PFSK-1 (cell line): ENCODE results near the gene YTHDF1.

Experiments used
- FOXP2 ChIP-seq: optimal IDR thresholded peaks from 2 replicates; pipeline ENCODE3; 2011; ENCODE audit warnings: borderline replicate concordance, control low read depth, inconsistent platforms; ENCODE audit not compliant: insufficient read depth; ENCODE audit errors: extremely low read length, extremely low read depth
- POLR2AphosphoS5 ChIP-seq: IDR thresholded peaks from 2 replicates; pipeline ENCODE4 v1.6.1; 2012; ENCODE audit warnings: low read depth, mild to moderate bottlenecking, control low read depth, low read length, moderate library complexity
- SIN3A ChIP-seq: IDR thresholded peaks from 2 replicates; pipeline ENCODE4 v1.6.1; 2012; ENCODE audit warnings: mild to moderate bottlenecking, low read length, moderate library complexity, borderline replicate concordance; ENCODE audit not compliant: insufficient read depth
- TAF1 ChIP-seq: IDR thresholded peaks from 2 replicates; pipeline ENCODE4 v1.6.1; 2012; ENCODE audit warnings: low read length, control low read depth, borderline replicate concordance; ENCODE audit not compliant: insufficient read depth
- TF ChIP-seq, protein P1 (sequence below), 2 experiments: IDR thresholded peaks; 2 replicates each; pipeline versions ENCODE4 v1.6.1 to v1.8.0; 2011 to 2012; ENCODE audit warnings: low read depth in 2 of 2, low read length in 2 of 2, control low read depth in 1 of 2, inconsistent platforms in 1 of 2, mild to moderate bottlenecking in 1 of 2, moderate library complexity in 1 of 2; ENCODE audit not compliant: insufficient read depth in 1 of 2

Gene YTHDF1

DNA sequence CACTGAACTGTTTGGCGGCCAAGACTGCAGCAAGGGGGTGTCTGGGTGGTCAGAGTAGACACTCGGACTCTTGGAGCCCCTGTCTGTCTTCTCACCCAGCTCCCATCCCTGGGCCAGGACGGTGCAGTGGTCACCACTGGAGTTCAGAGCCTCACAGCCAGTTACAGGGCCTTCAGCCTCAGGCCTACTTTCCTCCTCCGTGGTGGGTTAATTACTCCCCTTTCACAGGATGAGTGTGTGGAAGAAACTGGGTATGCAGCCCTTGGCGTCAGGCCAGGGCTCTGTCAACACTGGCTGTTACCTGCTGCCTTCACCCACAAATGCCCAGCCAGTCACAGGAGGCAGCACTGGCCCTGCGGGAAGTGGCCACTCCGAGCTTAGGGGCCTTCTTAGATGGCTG, 1.8 kb upstream of the YTHDF1 start:
- TF ChIP-seq POLR2AphosphoS5 (no peak), SIN3A (no peak), FOXP2 (no peak), TAF1 (no peak)
- TF ChIP-seq, protein P1, sequence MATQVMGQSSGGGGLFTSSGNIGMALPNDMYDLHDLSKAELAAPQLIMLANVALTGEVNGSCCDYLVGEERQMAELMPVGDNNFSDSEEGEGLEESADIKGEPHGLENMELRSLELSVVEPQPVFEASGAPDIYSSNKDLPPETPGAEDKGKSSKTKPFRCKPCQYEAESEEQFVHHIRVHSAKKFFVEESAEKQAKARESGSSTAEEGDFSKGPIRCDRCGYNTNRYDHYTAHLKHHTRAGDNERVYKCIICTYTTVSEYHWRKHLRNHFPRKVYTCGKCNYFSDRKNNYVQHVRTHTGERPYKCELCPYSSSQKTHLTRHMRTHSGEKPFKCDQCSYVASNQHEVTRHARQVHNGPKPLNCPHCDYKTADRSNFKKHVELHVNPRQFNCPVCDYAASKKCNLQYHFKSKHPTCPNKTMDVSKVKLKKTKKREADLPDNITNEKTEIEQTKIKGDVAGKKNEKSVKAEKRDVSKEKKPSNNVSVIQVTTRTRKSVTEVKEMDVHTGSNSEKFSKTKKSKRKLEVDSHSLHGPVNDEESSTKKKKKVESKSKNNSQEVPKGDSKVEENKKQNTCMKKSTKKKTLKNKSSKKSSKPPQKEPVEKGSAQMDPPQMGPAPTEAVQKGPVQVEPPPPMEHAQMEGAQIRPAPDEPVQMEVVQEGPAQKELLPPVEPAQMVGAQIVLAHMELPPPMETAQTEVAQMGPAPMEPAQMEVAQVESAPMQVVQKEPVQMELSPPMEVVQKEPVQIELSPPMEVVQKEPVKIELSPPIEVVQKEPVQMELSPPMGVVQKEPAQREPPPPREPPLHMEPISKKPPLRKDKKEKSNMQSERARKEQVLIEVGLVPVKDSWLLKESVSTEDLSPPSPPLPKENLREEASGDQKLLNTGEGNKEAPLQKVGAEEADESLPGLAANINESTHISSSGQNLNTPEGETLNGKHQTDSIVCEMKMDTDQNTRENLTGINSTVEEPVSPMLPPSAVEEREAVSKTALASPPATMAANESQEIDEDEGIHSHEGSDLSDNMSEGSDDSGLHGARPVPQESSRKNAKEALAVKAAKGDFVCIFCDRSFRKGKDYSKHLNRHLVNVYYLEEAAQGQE (IDR thresholded peaks at IDR 0.05; ENCODE audit: insufficient read depth in 1 of 2, low read depth in 2 of 2, low read length in 2 of 2) = no peak

DNA sequence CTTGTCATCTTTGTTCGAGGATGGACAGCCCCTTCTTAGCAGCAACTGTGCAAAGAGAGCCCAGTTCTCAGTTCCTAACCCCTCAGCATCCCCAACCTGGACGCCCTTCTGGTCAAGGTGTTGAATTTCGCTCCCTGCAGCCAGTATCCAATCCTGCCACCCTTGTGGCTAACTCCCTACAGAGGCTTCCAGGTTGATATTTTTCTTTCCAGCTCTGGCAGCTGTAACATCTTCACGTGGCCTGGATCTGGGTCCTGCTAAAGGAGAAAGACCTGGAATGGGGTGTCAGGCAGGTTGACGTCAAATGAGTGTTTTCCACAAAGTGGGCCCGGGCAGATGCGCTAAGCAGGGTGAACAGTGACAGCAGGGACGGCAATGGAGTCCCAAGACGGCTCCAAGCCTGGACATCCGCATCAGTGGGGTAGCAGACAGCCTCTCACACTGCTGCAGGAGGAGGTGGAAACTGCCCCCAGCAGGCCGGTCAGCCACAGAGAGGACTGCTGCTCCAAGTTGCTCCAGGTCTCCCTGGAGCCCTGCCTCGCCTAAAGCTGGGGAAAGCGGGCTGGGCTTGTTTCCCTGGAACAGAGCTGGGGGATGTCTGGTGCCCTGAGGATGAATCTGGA, 1.0 kb upstream of the YTHDF1 start:
- TF ChIP-seq SIN3A (no peak), FOXP2 (no peak), POLR2AphosphoS5 (no peak), TAF1 (no peak)
- TF ChIP-seq, protein P1 (IDR thresholded peaks at IDR 0.05; ENCODE audit: insufficient read depth in 1 of 2, low read depth in 2 of 2, low read length in 2 of 2) = no peak

DNA sequence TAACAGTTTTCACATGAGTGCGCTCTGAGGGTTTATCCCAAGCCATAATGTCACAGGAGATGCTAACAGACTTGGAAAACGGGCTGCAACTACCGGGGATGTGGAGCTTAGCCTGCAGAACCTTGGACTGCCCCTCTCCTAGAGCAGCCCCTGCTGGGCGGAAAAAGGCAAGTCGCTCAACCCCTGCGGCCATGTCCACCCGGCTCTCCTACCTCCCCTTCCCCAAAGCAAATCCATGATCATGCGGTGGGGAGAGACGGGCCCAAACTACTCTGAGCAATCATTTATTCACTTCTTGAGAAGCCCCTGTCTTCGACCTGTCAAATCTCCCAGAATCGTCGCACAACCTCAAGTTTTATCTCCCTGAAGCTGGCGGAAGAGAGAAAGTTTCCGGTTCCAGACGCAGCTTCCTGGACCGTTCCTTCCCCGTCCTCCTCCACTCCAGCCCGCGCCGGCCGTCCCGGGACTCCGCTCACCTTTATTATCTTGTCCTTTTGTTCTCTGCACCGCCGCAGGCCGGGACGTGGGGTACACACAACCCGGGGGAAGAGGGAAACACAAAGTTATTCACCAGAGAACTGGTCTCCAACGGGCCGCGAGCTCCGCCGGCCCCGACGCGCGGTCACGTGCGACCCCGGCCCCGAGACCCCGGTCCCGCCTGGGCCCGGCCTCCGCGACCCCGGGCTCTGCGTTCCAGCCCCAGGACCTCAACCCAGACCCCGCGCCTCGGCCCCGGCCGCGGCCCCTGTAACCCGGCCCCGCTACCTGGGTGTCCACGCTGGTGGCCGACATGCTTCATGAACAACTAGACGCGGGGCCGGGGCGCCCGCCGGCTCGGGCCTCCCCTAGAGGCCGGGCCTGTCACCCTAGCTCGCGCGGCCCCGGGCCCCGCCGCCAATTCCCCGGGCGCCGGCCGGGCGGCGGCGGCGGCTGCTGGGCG, 560 bp downstream of the YTHDF1 start:
- no peak for TF ChIP-seq SIN3A
- TF ChIP-seq, protein P1 (IDR thresholded peaks at IDR 0.05; ENCODE audit: insufficient read depth in 1 of 2, low read depth in 2 of 2, low read length in 2 of 2) = no peak
- TF ChIP-seq POLR2AphosphoS5 = no peak
- no peak for TF ChIP-seq TAF1
- TF ChIP-seq FOXP2 = no peak

DNA sequence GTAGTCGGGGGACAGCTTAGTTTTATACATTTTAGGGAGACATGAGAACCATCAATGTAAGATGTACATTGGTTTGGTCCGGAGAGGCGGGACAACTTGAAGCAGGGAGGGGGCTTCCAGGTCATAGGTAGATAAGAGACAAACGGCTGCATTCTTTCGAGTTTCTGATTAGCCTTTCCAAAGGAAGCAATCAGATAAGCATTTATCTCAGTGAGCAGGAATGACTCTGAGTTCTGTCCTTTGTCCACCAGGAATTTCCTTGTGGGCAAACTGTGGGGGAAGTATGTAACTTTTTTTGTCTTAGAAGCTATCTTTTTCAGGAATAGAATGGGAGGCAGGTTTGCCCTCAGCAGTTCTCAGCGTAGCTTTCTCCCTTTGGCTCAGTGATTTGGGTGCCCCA, 1.4 kb downstream of the YTHDF1 start:
- TF ChIP-seq, protein P1 (IDR thresholded peaks at IDR 0.05; ENCODE audit: insufficient read depth in 1 of 2, low read depth in 2 of 2, low read length in 2 of 2) = no peak
- TF ChIP-seq FOXP2 (no peak), POLR2AphosphoS5 (no peak), TAF1 (no peak), SIN3A (no peak)

DNA sequence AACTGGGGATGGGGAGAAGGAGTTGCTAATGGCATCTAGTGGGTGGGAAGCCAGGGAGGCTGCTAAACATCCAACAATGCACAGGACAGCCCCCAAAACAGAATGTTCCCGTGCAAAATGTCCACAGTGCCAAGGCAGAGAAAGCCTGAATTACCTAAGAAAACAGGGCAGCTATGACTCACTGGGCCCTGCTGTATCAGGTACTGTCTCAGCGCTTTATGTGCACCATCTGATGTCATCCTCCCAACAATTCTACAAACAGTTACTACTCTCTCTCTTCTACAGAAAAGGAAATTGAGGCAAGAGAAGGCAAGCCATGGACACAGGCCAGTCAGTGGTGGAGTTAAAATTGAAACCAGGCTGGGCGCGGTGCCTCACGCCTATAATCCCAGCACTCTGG, 3.1 kb downstream of the YTHDF1 start:
- TF ChIP-seq SIN3A (no peak), FOXP2 (no peak), POLR2AphosphoS5 (no peak)
- TF ChIP-seq, protein P1 (IDR thresholded peaks at IDR 0.05; ENCODE audit: insufficient read depth in 1 of 2, low read depth in 2 of 2, low read length in 2 of 2) = no peak
